Astrocyte (in vitro differentiated cells and primary cell): ENCODE results near the gene TEX29.

Source experiments
- EZH2 ChIP-seq: IDR thresholded peaks from 2 replicates; pipeline ENCODE4 v1.6.1; 2012; ENCODE audit warnings: mild to moderate bottlenecking, low read length, inconsistent platforms; ENCODE audit not compliant: insufficient read depth
- TF ChIP-seq, protein P1 (sequence below): IDR thresholded peaks from 2 replicates; pipeline ENCODE4 v1.5.1; 2011; ENCODE audit warnings: low read depth, mild to moderate bottlenecking, inconsistent platforms, low read length, moderate library complexity; ENCODE audit not compliant: insufficient read depth

DNA sequence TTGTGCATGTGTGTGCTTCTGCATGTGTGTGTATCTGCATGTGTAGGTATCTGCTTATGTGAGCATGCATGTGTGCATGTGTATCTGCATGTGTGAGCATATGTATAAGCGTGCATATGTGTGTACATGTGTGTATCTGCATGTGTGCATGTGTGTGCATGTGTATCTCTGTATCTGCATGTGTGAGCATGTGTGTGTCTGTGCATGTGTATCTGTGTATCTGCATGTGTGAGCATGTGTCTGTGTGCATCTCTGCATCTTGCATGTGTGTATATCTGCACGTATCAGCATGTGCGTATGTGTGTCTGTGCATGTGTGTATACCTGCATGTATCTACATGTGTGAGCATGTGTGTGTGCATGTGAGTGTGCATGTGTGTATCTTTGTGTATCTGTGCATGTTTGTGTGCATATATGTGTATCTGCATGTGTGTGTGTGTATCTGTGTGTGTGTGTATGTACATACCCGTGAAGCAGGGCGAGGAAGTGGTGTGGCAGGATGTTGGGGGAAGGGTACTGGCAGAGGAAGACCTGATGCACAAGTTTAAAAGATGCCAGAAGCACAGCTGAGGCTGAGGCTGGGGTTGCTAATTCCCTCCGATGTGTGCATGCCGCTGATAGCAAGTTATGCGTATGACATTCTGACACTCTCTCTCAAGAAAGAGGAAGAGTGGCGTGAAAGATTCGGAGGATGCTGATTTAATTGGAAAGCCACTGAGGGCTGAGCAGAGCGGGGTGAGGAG, 64.2 kb downstream of the TEX29 start:
- TF ChIP-seq, protein P1, sequence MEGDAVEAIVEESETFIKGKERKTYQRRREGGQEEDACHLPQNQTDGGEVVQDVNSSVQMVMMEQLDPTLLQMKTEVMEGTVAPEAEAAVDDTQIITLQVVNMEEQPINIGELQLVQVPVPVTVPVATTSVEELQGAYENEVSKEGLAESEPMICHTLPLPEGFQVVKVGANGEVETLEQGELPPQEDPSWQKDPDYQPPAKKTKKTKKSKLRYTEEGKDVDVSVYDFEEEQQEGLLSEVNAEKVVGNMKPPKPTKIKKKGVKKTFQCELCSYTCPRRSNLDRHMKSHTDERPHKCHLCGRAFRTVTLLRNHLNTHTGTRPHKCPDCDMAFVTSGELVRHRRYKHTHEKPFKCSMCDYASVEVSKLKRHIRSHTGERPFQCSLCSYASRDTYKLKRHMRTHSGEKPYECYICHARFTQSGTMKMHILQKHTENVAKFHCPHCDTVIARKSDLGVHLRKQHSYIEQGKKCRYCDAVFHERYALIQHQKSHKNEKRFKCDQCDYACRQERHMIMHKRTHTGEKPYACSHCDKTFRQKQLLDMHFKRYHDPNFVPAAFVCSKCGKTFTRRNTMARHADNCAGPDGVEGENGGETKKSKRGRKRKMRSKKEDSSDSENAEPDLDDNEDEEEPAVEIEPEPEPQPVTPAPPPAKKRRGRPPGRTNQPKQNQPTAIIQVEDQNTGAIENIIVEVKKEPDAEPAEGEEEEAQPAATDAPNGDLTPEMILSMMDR, result no peak
- TF ChIP-seq EZH2, result no peak
